GM19455 (cell line): ENCODE measurements around the gene PKDCC.
"Not testable (repeated sequence)": the region's sequence is repeated elsewhere in the genome, so short reads cannot be mapped to it uniquely, and the experiment has no call there.

Experiments used
- ATAC-seq: cut with Tn5 transposase; IDR thresholded peaks from one replicate; pipeline ENCODE4 v1.9.1; 2021; ENCODE audit not compliant: unreplicated experiment

PKDCC gene

DNA sequence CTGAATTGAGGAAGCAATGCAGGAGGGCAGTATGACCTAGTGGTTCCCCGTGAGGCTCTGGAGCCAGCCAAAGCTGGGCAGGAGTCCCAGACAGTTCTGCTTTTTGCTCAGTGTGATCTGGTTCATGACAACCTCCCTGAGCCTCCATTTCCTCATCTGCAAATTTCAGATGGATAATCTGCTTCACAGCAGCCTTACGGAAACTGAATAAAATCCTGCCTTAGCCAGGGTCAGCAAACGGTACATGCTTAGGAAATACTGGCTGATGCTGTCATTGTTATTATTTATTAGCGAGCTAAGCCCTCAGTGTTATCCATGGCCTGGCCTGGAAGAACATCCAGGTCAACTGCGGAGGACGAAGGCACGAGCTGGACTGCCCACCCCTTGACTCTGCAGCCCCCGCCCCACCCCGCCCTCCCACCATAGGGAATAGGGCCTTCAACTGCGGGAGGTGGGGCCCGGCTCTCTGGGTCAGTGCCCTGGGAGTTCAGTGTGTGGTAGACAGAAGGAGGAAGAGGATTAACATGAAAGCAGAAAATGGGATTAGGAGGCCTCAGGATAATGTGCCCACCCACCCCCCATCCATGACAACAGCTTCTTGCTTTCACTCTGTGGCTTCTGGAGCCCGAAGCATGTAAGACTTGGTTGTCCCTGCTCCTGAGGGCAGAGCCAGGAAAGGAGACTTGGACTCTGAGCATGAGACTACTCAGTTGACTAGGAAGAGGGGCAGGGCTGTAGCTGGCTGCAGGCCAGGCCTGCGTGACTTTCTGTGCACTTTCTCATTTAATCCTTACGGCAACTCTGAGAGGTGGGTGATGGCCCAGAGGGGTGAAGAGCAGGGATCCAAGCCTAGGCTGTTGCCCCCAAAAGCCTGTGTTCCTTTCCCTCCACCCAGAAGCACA, 13.1 kb downstream of the PKDCC start:
- ATAC-seq, result no peak

DNA sequence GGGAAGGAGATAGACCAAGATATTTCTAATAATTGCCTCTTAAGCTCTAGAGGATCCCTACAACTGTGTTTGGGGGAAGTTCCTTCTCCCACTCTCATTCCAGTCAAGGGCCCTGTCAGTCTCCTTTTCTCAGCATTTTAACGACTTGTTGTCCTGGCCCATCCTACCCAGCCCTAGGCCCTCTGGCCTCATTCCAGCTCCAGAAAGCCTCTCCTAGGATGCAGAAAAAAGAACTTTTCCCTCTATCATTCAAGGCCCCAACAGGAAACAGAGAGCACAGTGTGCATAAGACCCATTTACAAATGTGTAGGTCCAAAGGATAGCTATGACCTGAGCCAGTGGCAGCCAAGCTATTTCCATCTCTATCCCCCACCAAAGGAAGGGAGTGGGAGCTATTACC, 14.0 kb downstream of the PKDCC start:
- ATAC-seq, result no peak

DNA sequence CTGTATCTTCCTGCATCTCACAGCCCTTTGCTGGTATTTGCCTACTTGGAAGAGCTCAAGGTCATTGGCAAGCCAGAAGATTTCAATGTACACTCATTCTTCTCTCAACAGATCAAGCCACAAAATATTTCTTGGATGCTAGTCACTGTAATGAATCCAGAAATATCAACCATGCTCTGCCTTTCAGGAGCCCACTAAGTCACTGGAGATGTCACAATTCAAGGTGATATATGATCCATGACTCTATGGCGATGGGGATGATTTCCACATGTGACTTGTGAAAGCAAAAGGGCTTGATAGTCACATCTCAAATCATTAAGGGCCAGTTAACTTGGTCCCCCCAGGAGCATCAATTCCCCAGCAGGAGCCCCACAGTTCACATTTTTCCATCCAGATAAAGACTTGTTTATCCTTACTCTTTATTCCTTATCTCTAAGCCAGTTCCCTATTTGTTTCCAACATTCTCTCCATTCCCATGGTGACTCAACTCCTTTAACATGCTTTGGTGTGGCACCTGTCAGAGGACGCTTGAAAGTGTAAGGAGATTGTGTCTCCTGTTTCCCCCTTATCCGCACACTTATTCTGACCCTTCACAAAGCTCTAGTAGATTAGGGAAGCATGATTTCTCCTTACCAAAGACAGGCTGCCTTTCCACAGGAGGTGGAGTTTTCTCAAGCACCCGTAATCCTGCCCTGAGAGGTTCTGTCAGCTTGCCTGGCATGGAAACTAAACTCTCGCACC, 15.8 kb downstream of the PKDCC start:
- no peak for ATAC-seq

GRCh38 chr2:42064417-42064942, 16.7 kb downstream of the PKDCC start:
- ATAC-seq, result no peak

GRCh38 chr2:42065753-42066152, 17.9 kb downstream of the PKDCC start:
- ATAC-seq, result not testable (repeated sequence)

DNA sequence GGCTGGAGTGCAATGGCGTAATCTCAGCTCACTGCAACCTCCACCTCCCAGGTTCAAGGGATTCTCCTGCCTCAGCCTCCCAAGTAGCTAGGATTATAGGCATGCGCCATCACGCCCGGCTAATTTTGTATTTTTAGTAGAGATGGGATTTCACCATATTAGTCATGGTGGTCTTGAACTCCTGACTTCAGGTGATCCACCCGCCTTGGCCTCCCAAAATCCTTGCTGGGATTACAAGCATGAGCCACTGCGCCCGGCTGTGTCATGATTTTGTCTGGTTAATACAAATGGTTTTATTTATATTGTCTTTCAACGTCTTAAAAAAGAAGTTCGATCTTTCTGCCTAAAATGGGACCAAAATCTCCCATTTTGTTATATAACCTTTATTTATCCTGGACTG, 19.2 kb downstream of the PKDCC start:
- ATAC-seq, result not testable (repeated sequence)

DNA sequence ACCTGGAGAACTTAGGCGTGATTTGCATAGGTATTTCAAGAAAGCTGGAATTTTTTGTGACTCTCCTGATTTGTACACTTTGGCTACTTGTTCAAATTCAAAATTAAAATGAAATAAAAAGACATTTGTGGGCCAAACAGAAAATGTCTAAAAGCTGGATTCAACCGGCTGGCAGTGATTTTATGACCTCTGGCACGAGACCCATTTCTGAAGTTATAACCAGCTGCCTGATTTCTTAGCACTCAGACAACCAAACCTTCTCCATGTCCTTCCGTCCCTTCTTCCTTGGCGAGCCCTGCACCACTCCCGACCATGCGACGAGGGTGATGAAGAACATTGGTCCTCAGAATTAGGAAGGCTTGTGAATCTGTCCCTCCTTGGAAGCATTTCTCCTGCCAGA, 19.7 kb downstream of the PKDCC start:
- no peak for ATAC-seq

DNA sequence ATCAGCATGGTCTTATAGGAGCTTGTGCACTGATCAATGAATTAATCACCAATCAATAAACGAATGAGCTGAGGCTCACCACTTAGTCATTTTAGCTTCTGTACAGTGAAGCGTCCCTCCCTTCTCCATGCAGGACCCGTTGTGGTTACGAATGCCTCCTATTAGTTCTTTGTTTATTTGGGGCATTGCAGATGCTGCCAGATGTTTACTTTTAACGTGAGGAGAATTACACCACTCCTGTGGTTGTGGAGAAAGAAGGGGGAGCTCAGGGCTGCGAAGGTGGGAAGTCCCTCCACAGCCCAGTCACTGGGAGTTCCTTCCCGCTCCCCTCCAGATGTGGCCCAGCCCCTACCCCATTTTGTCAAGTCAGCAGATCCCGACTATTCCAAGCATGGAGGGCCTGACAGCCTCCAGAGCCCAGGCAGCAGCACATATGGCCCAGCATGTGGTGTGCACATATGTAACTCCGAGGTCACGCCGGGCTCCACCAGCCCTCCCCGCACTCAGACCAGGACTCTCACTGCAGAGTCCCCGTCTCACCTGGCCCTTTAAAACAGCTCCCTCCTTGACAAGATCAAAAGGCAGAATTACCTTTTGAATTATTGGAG, 20.9 kb downstream of the PKDCC start:
- no peak for ATAC-seq

DNA sequence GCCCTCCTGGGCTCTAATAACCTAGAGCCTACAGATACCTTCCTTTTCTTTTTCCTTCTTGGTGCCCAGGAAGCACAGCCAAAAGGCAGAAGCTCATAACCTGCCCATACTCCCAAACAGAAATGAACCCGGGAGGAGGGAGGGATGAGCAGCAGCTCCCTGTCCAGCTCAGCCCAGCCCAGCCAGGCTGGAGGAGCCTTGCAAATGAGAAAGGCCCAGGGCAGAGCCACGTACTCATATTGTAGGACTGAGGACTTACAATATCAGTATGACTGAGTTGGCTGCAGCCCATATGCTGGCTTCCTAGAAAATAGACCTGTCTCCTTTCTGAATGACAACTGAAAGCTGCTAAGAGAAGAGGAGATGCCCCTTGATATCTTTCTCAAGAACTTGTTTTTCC, 21.7 kb downstream of the PKDCC start:
- ATAC-seq, result no peak

- ATAC-seq, result no peak
These were observed 24.0 kb downstream of the PKDCC start for GRCh38 chr2:42071791-42072190.

DNA sequence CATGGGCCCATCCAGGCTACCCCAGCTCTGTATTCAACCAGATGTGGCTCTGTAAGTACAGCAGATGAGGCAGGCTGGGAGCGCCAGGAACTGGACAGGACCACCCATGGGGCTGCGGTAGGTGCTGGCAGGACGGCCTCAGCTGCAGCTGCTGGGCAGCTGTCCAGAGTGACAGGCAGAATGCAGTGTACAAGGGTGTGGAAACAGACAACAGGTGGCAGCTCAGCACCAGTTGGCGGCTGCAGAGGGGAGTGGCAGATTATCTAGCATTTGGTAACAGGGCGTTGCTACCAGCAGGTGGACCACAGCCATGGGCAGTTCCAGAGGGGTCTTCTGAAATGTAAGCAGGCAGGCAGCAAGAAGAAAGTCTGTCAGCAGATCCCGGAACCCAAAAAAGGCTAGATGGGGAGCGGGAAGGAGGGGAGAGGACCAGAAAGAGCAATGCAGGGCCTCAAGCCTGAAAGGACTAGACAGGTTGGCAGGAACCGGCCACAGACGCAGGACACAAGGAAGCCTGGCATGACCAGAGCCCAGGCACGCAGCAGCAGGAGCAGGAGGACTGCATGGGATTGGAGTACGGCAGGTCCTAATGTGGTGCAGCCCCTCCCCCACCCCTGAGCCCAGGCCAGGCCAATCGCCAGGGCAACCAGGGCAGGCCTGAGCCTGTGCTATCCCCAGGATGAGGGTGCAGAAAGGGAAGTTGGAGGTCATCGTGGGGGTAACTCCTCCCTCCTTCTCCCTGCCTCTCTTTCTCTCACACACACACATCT, 24.7 kb downstream of the PKDCC start:
- no peak for ATAC-seq

DNA sequence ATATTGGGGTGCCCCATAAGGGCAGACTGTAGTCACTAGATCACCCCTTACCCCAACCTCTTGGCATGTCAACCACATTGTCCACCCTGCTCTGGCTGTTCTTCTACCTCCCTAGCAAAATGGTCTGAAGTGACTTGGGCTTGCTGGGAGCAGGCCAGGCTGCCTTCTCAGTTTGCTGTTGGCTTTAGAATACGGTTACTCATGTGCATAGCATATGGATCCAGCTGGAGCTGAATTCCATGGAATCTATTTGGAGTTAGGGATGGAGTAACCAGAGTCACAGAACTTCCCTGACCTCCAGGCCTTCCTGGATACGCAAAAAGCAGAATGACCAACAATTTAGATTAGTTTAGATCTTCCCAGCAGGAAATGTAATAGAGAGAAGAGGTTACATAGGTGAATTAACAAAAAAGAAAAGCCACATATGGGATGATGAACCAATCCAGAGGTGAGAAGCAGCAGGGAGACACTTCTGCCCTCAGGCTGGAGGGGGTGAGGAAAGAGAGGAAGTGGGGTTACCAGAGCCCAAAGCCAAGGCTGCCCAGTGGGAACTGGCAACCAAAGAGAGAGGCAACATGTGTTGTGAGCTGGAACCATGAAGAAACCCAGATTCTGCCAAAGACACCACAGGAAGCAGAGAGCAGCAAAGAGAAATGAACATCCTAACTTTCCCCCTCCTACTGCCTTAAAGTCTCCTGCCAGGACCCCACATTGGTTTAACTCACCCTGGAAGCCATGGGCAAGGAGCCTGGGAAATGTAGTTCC, 26.1 kb downstream of the PKDCC start:
- no peak for ATAC-seq

DNA sequence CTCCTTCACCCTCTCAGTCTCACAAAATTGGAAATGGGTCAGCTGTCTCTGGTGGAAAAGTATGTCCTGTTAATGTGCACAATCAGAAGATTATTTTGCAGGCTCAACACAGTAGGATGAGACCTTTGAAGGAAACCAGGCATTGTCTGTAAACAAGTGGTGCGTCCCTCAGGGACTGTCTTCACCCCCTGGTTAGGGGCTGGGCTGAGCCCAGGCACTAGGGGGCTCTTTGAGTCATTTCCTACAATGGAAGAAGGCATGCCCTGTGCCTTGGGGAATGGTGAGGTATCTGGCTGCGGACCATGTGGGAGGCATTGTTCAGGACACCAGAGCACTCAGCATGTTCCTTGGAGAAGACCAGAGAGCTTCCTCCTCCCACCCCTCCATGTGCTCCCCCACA, 26.8 kb downstream of the PKDCC start:
- no peak for ATAC-seq

DNA sequence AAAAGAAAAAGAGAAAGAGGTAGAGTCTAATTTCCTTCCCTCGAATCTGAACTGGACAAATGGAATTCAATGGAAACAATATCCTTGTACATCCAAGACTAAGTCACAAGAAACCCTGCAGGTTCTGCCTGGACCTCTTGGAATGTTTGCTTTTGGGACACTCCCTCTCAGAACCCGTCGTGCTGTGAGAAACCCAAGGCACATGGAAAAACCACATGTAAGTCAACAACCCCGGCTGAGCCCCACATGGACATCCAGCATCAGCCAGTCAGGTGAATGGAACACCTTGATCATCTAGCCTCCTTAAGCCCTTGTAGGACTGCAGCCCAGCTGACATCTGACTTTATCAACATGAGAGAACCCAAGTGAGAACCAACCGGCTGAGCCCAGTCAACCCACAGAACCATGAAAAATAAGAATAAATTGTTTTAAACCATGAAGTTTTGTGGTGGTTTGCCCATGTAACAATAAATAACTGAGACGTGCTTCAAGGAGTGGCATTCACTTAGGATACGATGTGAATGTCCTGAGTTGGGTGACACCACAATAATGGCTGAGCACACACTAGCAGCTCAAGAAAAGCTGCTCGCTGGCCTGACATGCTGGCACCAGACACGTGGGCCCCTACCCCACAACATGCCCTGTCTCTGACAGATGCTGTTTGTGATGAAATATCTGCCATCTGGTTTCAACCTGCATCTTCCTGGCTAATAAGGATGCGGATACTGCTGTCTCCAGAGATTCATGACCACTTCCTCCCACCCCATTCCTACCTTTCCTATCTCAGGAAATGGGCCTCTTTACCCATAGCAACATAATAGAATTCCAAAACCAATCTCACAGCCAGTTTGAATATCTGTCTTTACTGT, 28.8 kb downstream of the PKDCC start:
- ATAC-seq, result no peak

DNA sequence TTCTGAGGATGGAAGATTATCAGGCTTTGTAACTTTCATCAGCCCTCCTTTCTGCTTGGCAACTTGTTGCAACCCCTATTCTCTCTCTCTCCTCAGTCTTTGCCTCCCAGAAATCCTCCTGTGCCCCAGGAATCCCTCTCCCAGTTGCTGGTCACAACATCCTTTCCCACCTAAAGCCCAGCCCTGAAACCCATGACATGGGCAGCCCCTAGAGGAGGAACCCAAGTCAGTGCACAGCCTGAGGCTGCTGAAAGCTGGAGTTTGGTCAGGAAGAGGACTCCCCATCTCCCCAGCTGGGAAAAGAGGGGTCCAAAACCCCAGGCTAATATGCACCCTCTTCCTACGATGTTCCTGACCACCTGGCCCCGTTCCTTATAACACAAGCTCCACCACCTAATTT, 29.5 kb downstream of the PKDCC start:
- ATAC-seq, result no peak

DNA sequence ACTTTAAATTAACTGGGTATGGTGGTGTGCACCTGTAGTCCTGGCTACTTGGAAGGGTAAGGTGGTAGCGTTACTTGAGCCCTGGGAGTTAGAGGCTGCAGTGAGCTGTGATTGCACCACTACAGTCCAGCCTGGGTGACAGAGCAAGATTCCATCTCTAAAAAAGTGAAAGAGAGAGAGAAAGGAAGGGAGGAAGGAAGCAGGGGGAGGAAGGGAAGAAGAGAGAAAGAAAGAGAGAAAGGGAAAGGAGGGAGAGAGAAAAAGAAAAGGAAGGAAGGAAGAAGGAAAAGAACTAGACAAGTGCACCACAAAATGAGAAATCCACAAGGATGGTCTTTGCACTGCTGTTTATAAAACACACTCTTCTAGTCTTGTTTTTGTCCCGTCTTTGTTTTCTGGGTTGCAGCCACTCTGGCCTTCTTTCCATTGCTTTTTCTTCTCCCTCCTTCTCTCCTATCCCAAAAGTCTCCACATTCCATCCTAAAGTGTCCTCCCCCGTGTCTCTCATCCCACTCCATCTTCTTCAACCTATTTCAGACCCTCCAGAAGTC, 32.0 kb downstream of the PKDCC start:
- no peak for ATAC-seq

- ATAC-seq, result not testable (repeated sequence)
These were observed 33.3 kb downstream of the PKDCC start for GRCh38 chr2:42081151-42081550.

DNA sequence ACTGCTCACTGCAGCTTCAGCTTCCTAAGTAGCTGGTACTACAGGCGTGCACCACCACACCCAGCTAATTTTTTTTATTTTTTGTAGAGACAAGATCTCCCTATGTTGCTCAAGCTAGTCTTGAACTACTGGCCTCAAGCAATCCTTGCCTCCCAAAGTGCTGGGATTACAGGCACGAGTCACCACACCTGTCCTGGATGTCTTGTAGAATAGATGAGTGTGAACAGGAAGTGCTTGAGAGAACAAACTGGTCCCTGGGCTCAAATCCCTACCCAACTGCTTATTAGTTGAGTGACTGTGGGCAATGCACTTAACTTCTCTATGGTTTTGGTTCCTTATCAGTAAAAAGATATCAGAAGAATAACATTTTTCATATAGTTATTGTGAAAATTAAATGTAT, 34.2 kb downstream of the PKDCC start:
- ATAC-seq, result no peak

- ATAC-seq, result no peak
These were observed 36.4 kb downstream of the PKDCC start for GRCh38 chr2:42084231-42084671.
